Measurements from ENCODE around the gene KRTAP12-1.

Gene KRTAP12-1

GRCh38 chr21:44727757-44728156 lies 45.8 kb upstream of the KRTAP12-1 start:
- DNase-seq = no peak
- Histone ChIP-seq H3K9me3 (no peaks in the 10 kb centered on the region), H3K27me3 (peaks cover 76% of the 10 kb centered on the region), H3K36me3 (no peaks in the 10 kb centered on the region), H3K4me1 (no peaks in the 10 kb centered on the region), H3K4me3 (ENCODE audit: low read depth, low read length) (no peak overlapping the region)
- TF ChIP-seq CTCF (IDR thresholded peaks at IDR 0.05; ENCODE audit: low read depth, low read length) = no peak

GRCh38 chr21:44727321-44727720 lies 45.4 kb upstream of the KRTAP12-1 start:
- Histone ChIP-seq H3K4me3 (ENCODE audit: low read depth, low read length) (no peak overlapping the region), H3K9me3 (no peaks in the 10 kb centered on the region), H3K27me3 (peaks cover 78% of the 10 kb centered on the region), H3K36me3 (no peaks in the 10 kb centered on the region), H3K4me1 (no peaks in the 10 kb centered on the region)
- TF ChIP-seq CTCF (IDR thresholded peaks at IDR 0.05; ENCODE audit: low read depth, low read length) = no peak
- no peak for DNase-seq

- H3K36me3 ChIP-seq = no peaks in the 10 kb centered on the region
- no peaks in the 10 kb centered on the region for H3K4me1 ChIP-seq
- TF ChIP-seq CTCF (IDR thresholded peaks at IDR 0.05; ENCODE audit: low read depth, low read length) = no peak
- DNase-seq = no peak
- H3K9me3 ChIP-seq = no peaks in the 10 kb centered on the region
- H3K4me3 ChIP-seq (ENCODE audit: low read depth, low read length) = no peak overlapping the region
- H3K27me3 ChIP-seq = peaks cover 74% of the 10 kb centered on the region
These were observed 44.9 kb upstream of the KRTAP12-1 start for GRCh38 chr21:44726826-44727225.

- Histone ChIP-seq H3K4me1 (no peaks in the 10 kb centered on the region), H3K36me3 (no peaks in the 10 kb centered on the region), H3K9me3 (no peaks in the 10 kb centered on the region), H3K4me3 (ENCODE audit: low read depth, low read length) (no peak overlapping the region), H3K27me3 (peaks cover 72% of the 10 kb centered on the region)
- TF ChIP-seq CTCF (IDR thresholded peaks at IDR 0.05; ENCODE audit: low read depth, low read length) = no peak
- DNase-seq = no peak
These were observed 43.0 kb upstream of the KRTAP12-1 start for GRCh38 chr21:44724926-44725325.

GRCh38 chr21:44724196-44724595 lies 42.2 kb upstream of the KRTAP12-1 start:
- Histone ChIP-seq H3K4me3 (ENCODE audit: low read depth, low read length) (no peak overlapping the region), H3K4me1 (no peaks in the 10 kb centered on the region), H3K9me3 (no peaks in the 10 kb centered on the region), H3K27me3 (peaks cover 65% of the 10 kb centered on the region), H3K36me3 (no peaks in the 10 kb centered on the region)
- DNase-seq = no peak
- no peak for TF ChIP-seq CTCF (IDR thresholded peaks at IDR 0.05; ENCODE audit: low read depth, low read length)

- TF ChIP-seq CTCF (IDR thresholded peaks at IDR 0.05; ENCODE audit: low read depth, low read length) = no peak
- H3K4me1 ChIP-seq = no peaks in the 10 kb centered on the region
- no peak overlapping the region for H3K4me3 ChIP-seq (ENCODE audit: low read depth, low read length)
- no peaks in the 10 kb centered on the region for H3K36me3 ChIP-seq
- peaks cover 68% of the 10 kb centered on the region for H3K27me3 ChIP-seq
- no peak for DNase-seq
- H3K9me3 ChIP-seq = no peaks in the 10 kb centered on the region
These were observed 41.5 kb upstream of the KRTAP12-1 start for GRCh38 chr21:44723177-44724131.

Measured in BE2C (cell line).